BLaER1 treated with 17β-estradiol and CSF1 and Interleukin-3, amounts not matched to agents 10 nM and 100 nM (cell line): ENCODE data around the gene BAAT.
A peak's percentile ranks its signal among the peaks of the same experiment; 100 is the strongest.
"Not testable (repeated sequence)": the region's sequence is repeated elsewhere in the genome, so short reads cannot be mapped to it uniquely, and the experiment has no call there.

ENCODE experiments used
- H3K27ac ChIP-seq, 11 experiments: shearing (Covaris generic); formaldehyde crosslinking; 2 replicates each; pipeline ENCODE4 v1.8.1; 2022
- H3K27me3 ChIP-seq, 11 experiments: shearing (Covaris generic); formaldehyde crosslinking; 2 replicates each; pipeline ENCODE4 v1.8.1; 2022
- H3K36me3 ChIP-seq, 11 experiments: shearing (Covaris generic); formaldehyde crosslinking; 2 replicates each; pipeline ENCODE4 v1.8.1; 2022
- H3K4me1 ChIP-seq, 10 experiments: shearing (Covaris generic); formaldehyde crosslinking; 2 replicates each; pipeline ENCODE4 v1.8.1; 2022
- H3K4me2 ChIP-seq, 11 experiments: shearing (Covaris generic); formaldehyde crosslinking; 2 replicates each; pipeline ENCODE4 v1.8.1; 2022
- H3K4me3 ChIP-seq, 10 experiments: shearing (Covaris generic); formaldehyde crosslinking; 2 replicates each; pipeline ENCODE4 v1.8.1; 2022
- H3K9ac ChIP-seq, 11 experiments: shearing (Covaris generic); formaldehyde crosslinking; 2 replicates each; pipeline ENCODE4 v1.8.1; 2022
- H3K9me3 ChIP-seq, 11 experiments: shearing (Covaris generic); formaldehyde crosslinking; replicated peaks in 1 of 11; 2 replicates each; pipeline ENCODE4 v1.8.1; 2022
- H4K20me1 ChIP-seq, 11 experiments: shearing (Covaris generic); formaldehyde crosslinking; 2 replicates each; pipeline ENCODE4 v1.8.1; 2022
- Cebpa-rat ChIP-seq, 11 experiments: shearing (Covaris generic); IDR thresholded peaks; 2 replicates each; pipeline ENCODE4 v1.8.1; 2022

BAAT gene

DNA sequence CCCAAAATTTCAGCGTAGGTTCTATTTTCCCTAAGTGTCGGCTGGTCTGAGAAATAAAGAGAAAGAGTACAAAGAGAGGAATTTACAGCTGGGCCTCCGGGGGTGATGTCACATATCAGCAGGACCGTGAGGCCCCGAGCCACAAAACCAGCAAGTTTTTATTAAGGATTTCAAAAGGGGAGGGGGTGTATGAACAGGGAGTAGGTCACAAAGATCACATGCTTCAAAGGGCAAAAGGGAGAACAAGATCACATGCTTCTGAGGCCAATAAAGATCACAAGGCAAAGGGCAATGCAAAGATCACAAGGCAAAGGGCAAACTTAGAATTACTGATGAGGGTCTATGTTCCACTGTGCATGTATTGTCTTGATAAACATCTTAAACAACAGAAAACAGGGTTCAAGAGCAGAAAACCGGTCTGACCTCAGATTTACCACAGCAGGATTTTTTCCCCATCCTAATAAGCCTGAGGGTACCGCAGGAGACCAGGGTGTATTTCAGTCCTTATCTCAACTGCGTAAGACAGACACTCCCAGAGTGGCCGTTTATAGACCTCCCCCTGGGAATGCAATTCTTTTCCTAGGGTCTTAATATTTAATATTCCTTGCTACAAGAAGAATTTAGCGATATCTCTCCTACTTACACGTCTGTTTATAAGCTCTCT lies at the start of gene BAAT:
TSS of gene BAAT (minus strand) at position 134 of the 664 bp plus-strand sequence. CDS start 13,602 bp downstream, outside the sequence.
- not testable (repeated sequence) for H3K9ac ChIP-seq, H3K4me3 ChIP-seq
- peaks cover 38 to 53% (median 46%) of the 10 kb centered on the region in 11 experiments for H3K36me3 ChIP-seq

GRCh38 chr9:101433229-101433628 lies 48.4 kb upstream of the BAAT start:
- H3K4me3 ChIP-seq, result no peak overlapping the region
- H3K9ac ChIP-seq, result no peak overlapping the region
- H3K36me3 ChIP-seq, result no peaks in the 10 kb centered on the region
- no peak overlapping the region for H3K27ac ChIP-seq
- no peaks in the 10 kb centered on the region for H4K20me1 ChIP-seq
- no peaks in the 10 kb centered on the region for H3K9me3 ChIP-seq
- H3K4me1 ChIP-seq, result no peaks in the 10 kb centered on the region; a peak in 1 of 20 replicates
- H3K4me2 ChIP-seq, result no peak overlapping the region
- no peak for TF ChIP-seq Cebpa-rat (IDR thresholded peaks at IDR 0.05)
- H3K27me3 ChIP-seq, result no peaks in the 10 kb centered on the region

More for the DNA sequence above, at the start of gene BAAT:
- H3K4me1 ChIP-seq, H3K27ac ChIP-seq, H4K20me1 ChIP-seq, H3K27me3 ChIP-seq, H3K4me2 ChIP-seq: not testable (repeated sequence)
- H3K9me3 ChIP-seq, result peaks cover 16 to 34% (median 24%) of the 10 kb centered on the region in 11 experiments

GRCh38 chr9:101432740-101433139 lies 47.9 kb upstream of the BAAT start:
- Histone ChIP-seq H3K4me2 (no peak overlapping the region), H3K4me3 (no peak overlapping the region), H3K9me3 (no peaks in the 10 kb centered on the region), H3K9ac (no peak overlapping the region), H3K36me3 (no peaks in the 10 kb centered on the region), H4K20me1 (no peaks in the 10 kb centered on the region), H3K4me1 (no peaks in the 10 kb centered on the region; a peak in 1 of 20 replicates), H3K27me3 (no peaks in the 10 kb centered on the region), H3K27ac (no peak overlapping the region)
- TF ChIP-seq Cebpa-rat (IDR thresholded peaks at IDR 0.05), result no peak

- Histone ChIP-seq H3K36me3 (no peaks in the 10 kb centered on the region), H3K9me3 (no peaks in the 10 kb centered on the region), H3K4me2 (no peak overlapping the region), H3K4me3 (no peak overlapping the region), H4K20me1 (no peaks in the 10 kb centered on the region), H3K9ac (no peak overlapping the region), H3K27ac (no peak overlapping the region), H3K4me1 (no peaks in the 10 kb centered on the region; a peak in 1 of 20 replicates), H3K27me3 (no peaks in the 10 kb centered on the region)
- TF ChIP-seq Cebpa-rat (IDR thresholded peaks at IDR 0.05), result no peak
These were observed 47.4 kb upstream of the BAAT start for GRCh38 chr9:101432171-101432570.

GRCh38 chr9:101429736-101430135 lies 44.9 kb upstream of the BAAT start:
- Histone ChIP-seq H3K4me1 (no peaks in the 10 kb centered on the region; a peak in 1 of 20 replicates), H3K27me3 (no peaks in the 10 kb centered on the region), H4K20me1 (no peaks in the 10 kb centered on the region), H3K36me3 (no peaks in the 10 kb centered on the region), H3K27ac (no peak overlapping the region), H3K9me3 (no peaks in the 10 kb centered on the region), H3K4me3 (no peak overlapping the region), H3K9ac (no peak overlapping the region), H3K4me2 (no peak overlapping the region)
- no peak for TF ChIP-seq Cebpa-rat (IDR thresholded peaks at IDR 0.05)

- no peaks in the 10 kb centered on the region for H4K20me1 ChIP-seq
- no peaks in the 10 kb centered on the region for H3K4me1 ChIP-seq
- H3K36me3 ChIP-seq, result no peaks in the 10 kb centered on the region
- peak in 5 of 11 experiments; percentile 17 to 76 (median 38); a peak in 4 of 22 replicates for TF ChIP-seq Cebpa-rat (IDR thresholded peaks at IDR 0.05)
- H3K9me3 ChIP-seq, result no peaks in the 10 kb centered on the region
- H3K4me3 ChIP-seq, result no peak overlapping the region
- H3K9ac ChIP-seq, result no peak overlapping the region
- no peaks in the 10 kb centered on the region for H3K27me3 ChIP-seq
- no peak overlapping the region for H3K4me2 ChIP-seq
- H3K27ac ChIP-seq, result no peak overlapping the region
These were observed 44.1 kb upstream of the BAAT start for GRCh38 chr9:101428909-101429308.

- no peak overlapping the region for H3K9ac ChIP-seq
- H3K27ac ChIP-seq, result no peak overlapping the region
- H3K36me3 ChIP-seq, result no peaks in the 10 kb centered on the region
- no peak for TF ChIP-seq Cebpa-rat (IDR thresholded peaks at IDR 0.05)
- no peaks in the 10 kb centered on the region for H4K20me1 ChIP-seq
- no peak overlapping the region for H3K4me3 ChIP-seq
- no peaks in the 10 kb centered on the region for H3K4me1 ChIP-seq
- no peaks in the 10 kb centered on the region for H3K9me3 ChIP-seq
- no peaks in the 10 kb centered on the region for H3K27me3 ChIP-seq
- H3K4me2 ChIP-seq, result no peak overlapping the region
These were observed 43.3 kb upstream of the BAAT start for GRCh38 chr9:101427957-101428655.

DNA sequence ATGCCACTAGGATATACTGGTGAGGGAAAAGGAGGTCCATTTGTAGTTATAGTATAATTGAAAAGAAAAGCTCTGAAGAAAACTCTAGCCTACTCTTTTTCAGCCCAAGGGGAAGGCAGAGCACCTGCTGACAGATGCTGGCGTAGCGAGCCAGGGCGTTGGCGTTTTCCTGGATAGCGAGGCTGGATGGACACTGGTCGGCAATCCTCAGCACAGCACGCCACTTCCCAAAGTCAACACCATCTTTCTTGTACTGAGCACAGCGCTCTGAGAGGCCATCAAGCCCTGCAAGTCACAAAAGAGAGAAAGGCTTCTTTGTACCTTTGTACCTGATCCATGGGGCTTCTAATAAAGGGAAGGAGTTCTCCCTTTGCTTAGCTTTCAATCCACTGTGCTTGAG lies 42.6 kb upstream of the BAAT start:
- H3K9me3 ChIP-seq, result no peaks in the 10 kb centered on the region
- H3K36me3 ChIP-seq, result no peaks in the 10 kb centered on the region
- no peak overlapping the region for H3K4me3 ChIP-seq
- no peaks in the 10 kb centered on the region for H3K27me3 ChIP-seq
- TF ChIP-seq Cebpa-rat (IDR thresholded peaks at IDR 0.05), result no peak
- H3K27ac ChIP-seq, result no peak overlapping the region
- no peaks in the 10 kb centered on the region for H3K4me1 ChIP-seq
- H3K9ac ChIP-seq, result no peak overlapping the region
- H3K4me2 ChIP-seq, result no peak overlapping the region
- no peaks in the 10 kb centered on the region for H4K20me1 ChIP-seq

GRCh38 chr9:101421653-101422065 lies 36.9 kb upstream of the BAAT start:
- Histone ChIP-seq H3K9ac (no peak overlapping the region), H3K36me3 (0 out of 22 replicates have a peak, but pooled peaks cover 0 to 4% (median 0%) of the 10 kb centered on the region in 11 experiments), H3K9me3 (no peaks in the 10 kb centered on the region), H3K27me3 (no peaks in the 10 kb centered on the region), H4K20me1 (no peaks in the 10 kb centered on the region), H3K4me2 (no peak overlapping the region), H3K4me3 (no peak overlapping the region), H3K4me1 (peaks cover 15 to 23% (median 17%) of the 10 kb centered on the region in 10 experiments), H3K27ac (no peak overlapping the region)
- TF ChIP-seq Cebpa-rat (IDR thresholded peaks at IDR 0.05), result no peak

- Histone ChIP-seq H3K4me3 (no peak overlapping the region), H3K9ac (no peak overlapping the region), H4K20me1 (no peaks in the 10 kb centered on the region), H3K36me3 (peaks cover 2 to 11% (median 8%) of the 10 kb centered on the region in 11 experiments; a peak in 10 of 22 replicates), H3K27me3 (no peaks in the 10 kb centered on the region), H3K4me2 (no peak overlapping the region), H3K27ac (no peak overlapping the region), H3K9me3 (peaks cover 8 to 13% (median 12%) of the 10 kb centered on the region in 11 experiments; a peak in 21 of 22 replicates), H3K4me1 (peaks cover 15 to 23% (median 17%) of the 10 kb centered on the region in 10 experiments)
- no peak for TF ChIP-seq Cebpa-rat (IDR thresholded peaks at IDR 0.05)
These were observed 35.1 kb upstream of the BAAT start for GRCh38 chr9:101419863-101420262.
